Measurements from ENCODE around the gene DSC3. TPM values are rescaled to one million over a fixed set of nuclear protein-coding genes. Genes with fewer than 3 reads are reported as not detected.

The DSC3 gene
- total and polyA plus RNA-seq, 9 of the 15 experiments (the other 6 are each of a cell fraction or from before 2014, with no cell fraction given) = 0.01 to 0.40 (median 0.07) TPM

DNA sequence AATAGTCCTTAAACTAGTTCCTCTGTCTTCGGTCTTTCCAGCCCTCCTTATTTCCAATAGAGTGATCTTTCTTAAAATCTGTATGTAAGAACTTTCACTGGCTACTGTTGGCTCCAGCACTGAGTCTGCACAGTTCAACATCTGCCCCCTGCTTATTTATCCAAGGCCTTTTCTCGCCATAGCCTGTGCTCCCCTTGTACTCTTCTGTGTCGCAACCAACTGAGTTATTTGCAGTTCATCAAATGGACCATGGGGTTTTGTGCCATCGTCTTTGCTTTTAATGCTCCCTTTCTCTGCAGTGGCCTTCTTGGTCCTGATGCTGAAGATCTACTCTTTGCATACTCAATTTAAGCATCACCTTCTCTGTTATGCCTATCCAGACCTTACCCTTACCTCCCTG, 77.3 kb downstream of the DSC3 start:
- no peak overlapping the region for H3K9ac ChIP-seq (ENCODE audit: insufficient read depth in 1 of 2, low read depth in 2 of 2, low read length in 2 of 2)
- no peak overlapping the region for H3K4me3 ChIP-seq
- intact Hi-C loops (cut with micrococcal nuclease) (no loop called here), in situ Hi-C loops (cut with MboI) (no loop called here)
- H3K9me1 ChIP-seq (ENCODE audit: control insufficient read depth, insufficient read depth, low read length) = no peaks in the 10 kb centered on the region
- H3K36me3 ChIP-seq (ENCODE audit: control insufficient read depth, insufficient read depth, low read length) = no peaks in the 10 kb centered on the region
- 6% methylated on average over 4 of the region's 4 CpGs for WGBS (ENCODE audit: insufficient coverage, low coverage, missing lambda C conversion rate)
- no peak overlapping the region for H3K4me2 ChIP-seq (ENCODE audit: insufficient read depth, low read length)
- ATAC-seq (no peak), FAIRE-seq (no peak), DNase-seq (ENCODE audit: extremely low read depth in 1 of 4, low spot score in 3 of 4) (no peak)
- no TSS peak for BruUV-seq (replicated peaks)
- no peaks in the 10 kb centered on the region for H4K20me1 ChIP-seq (replicated peaks; ENCODE audit: control insufficient read depth, insufficient read depth, low read length)
- H3K27ac ChIP-seq (ENCODE audit: extremely low read depth, low read depth, low read length) = no peak overlapping the region
- ChIA-PET POLR2A (no interaction called here), CTCF (ENCODE audit: low intra/inter-chr PET ratio) (no interaction called here)
- no peaks in the 10 kb centered on the region for H3K27me3 ChIP-seq (ENCODE audit: control insufficient read depth in 2 of 2, insufficient read depth in 2 of 2, low read length in 2 of 2)
- H3K9me3 ChIP-seq (replicated peaks; ENCODE audit: control insufficient read depth, insufficient read depth, low read depth, low read length) = no peaks in the 10 kb centered on the region
- no peak overlapping the region for H2AFZ ChIP-seq (ENCODE audit: low read depth, low read length)
- no peaks in the 10 kb centered on the region for H3K4me1 ChIP-seq (replicated peaks in 1 of 2; ENCODE audit: control insufficient read depth in 2 of 2, insufficient read depth in 2 of 2, low read length in 2 of 2)
- H3K79me2 ChIP-seq (ENCODE audit: control insufficient read depth, insufficient read depth, low read length) = no peaks in the 10 kb centered on the region
- TF ChIP-seq SIRT6 (IDR thresholded peaks at IDR 0.05; ENCODE audit: low read depth, low read length) (no peak), CC2D1A (IDR thresholded peaks at IDR 0.05) (no peak), SRSF9 (IDR thresholded peaks at IDR 0.05; ENCODE audit: borderline replicate concordance, low read depth, low read length) (no peak), CUX1 (CRISPR knock-in tag; IDR thresholded peaks at IDR 0.05) (no peak), MCM2 (IDR thresholded peaks at IDR 0.05; ENCODE audit: low read depth) (no peak), HMGXB4 (CRISPR knock-in tag; IDR thresholded peaks at IDR 0.05) (no peak), NFE2L1 (tag; IDR thresholded peaks at IDR 0.05; ENCODE audit: borderline replicate concordance, low read depth) (no peak), POLR2B (IDR thresholded peaks at IDR 0.05; ENCODE audit: low read depth, partially characterized antibody) (no peak), ZFP36 (IDR thresholded peaks at IDR 0.05; ENCODE audit: low read depth, low read length, partially characterized antibody) (no peak), IFI16 (CRISPR knock-in tag; IDR thresholded peaks at IDR 0.05) (no peak), MBD2 (IDR thresholded peaks at IDR 0.05; ENCODE audit: borderline replicate concordance, low read depth) (no peak), RBFOX2 (IDR thresholded peaks at IDR 0.05; ENCODE audit: low read depth, low read length) (no peak), XRCC3 (IDR thresholded peaks at IDR 0.05) (no peak), POLR3G (IDR thresholded peaks at IDR 0.05; ENCODE audit: extremely low read depth, insufficient read length, insufficient replicate concordance) (no peak), KAT8 (IDR thresholded peaks at IDR 0.05; ENCODE audit: low read depth) (no peak)
- TF ChIP-seq, protein P1, sequence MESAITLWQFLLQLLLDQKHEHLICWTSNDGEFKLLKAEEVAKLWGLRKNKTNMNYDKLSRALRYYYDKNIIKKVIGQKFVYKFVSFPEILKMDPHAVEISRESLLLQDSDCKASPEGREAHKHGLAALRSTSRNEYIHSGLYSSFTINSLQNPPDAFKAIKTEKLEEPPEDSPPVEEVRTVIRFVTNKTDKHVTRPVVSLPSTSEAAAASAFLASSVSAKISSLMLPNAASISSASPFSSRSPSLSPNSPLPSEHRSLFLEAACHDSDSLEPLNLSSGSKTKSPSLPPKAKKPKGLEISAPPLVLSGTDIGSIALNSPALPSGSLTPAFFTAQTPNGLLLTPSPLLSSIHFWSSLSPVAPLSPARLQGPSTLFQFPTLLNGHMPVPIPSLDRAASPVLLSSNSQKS (CRISPR knock-in tag; IDR thresholded peaks at IDR 0.05) = no peak
